ENCODE measurements around the gene DOCK1.
A peak's percentile ranks its signal among the peaks of the same experiment; 100 is the strongest.

Gene DOCK1

DNA sequence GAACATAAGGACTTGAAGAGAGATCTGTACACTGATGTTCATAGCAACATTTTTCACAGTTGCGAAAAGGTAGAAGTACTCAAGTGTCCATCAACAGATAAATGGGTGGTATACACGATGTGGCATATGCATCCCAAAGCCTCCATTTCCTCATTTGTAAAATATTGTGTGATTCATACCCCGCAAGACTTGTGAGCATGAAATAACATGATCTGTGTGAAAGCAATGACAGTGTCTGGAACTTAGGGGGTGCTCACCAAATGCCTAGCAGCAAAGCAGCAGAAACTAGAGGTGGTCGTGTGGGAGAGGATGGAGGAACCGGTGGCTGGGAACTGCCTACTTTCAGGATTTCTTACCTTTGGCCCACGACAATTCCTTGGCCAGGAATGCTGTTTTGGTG, 426.5 kb downstream of the DOCK1 start:
- no peak for DNase-seq

DNA sequence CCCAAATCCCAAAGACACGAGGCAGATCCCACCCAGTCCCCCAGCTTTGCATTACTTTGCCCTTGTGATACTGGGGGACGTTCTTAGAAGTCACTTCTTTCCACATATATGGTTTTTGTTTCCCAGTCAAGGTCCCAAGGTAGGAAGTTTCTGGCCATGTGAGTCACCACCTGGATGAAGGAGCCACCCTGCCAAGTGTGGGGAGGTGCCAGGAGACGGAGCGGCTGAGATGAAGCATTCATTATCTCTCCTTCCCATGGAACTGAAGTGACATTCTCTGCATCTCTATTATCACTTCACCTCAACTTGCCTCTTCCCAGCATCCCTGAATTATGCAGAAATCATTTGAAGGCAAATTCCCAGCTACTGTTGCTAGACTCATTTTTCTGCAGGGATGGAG, 427.4 kb downstream of the DOCK1 start:
- no peak for DNase-seq

- DNase-seq: no peak
These were observed 432.6 kb downstream of the DOCK1 start for GRCh38 chr10:127337801-127338200.

DNA sequence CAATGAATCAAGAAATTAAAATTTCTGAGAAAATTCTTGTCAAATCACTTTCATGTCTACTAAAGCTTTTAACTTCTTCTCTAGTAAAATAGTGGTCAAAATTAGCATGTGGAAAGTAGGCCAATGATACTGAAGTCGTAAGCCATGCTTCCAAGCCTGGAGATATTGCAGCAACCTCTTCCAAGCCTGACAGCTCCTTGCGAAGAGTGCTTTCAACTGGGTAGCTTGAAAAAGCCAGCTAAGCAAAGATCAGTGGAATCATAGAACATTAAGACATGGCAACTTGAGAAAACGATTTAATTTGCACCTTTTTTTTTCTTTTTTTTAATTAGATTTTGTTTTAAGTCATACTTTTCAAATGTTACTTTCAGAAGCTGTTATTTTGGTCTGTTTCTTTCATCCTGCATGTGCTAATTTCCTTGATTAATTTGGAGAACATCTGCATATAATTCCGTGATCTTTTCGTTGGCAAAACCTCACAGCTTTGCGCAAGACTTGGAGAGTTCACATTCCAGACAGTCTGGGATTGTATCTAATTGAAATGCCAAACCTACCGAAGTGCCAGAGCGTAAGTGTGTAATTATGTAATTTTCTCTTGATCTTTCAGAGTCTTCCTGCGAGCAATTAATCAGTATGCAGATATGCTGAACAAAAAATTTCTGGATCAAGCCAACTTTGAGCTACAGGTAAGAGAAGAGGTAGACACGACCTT, 433.3 kb downstream of the DOCK1 start:
- no peak for DNase-seq

DNA sequence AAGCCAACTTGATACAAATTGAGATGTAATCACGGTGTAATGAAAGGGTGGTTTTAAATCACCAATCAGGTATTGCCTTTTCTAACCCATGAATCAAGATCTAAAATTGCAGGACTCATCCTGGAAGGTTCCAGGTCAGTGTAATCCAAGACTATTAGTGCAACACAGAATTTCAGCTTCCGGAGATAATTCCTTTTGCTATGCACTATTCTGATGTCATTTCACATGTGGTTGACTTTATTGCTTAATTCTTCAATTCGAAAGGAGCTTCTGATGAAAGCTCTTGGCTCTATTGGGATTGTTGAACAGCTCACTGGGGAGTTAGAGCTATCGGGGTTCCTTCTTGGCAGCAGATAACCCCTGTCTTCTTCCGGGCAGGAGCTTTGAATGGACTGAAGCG, 438.6 kb downstream of the DOCK1 start:
- DNase-seq: no peak

- DNase-seq: no peak
These were observed 439.1 kb downstream of the DOCK1 start for GRCh38 chr10:127344346-127344745.

DNA sequence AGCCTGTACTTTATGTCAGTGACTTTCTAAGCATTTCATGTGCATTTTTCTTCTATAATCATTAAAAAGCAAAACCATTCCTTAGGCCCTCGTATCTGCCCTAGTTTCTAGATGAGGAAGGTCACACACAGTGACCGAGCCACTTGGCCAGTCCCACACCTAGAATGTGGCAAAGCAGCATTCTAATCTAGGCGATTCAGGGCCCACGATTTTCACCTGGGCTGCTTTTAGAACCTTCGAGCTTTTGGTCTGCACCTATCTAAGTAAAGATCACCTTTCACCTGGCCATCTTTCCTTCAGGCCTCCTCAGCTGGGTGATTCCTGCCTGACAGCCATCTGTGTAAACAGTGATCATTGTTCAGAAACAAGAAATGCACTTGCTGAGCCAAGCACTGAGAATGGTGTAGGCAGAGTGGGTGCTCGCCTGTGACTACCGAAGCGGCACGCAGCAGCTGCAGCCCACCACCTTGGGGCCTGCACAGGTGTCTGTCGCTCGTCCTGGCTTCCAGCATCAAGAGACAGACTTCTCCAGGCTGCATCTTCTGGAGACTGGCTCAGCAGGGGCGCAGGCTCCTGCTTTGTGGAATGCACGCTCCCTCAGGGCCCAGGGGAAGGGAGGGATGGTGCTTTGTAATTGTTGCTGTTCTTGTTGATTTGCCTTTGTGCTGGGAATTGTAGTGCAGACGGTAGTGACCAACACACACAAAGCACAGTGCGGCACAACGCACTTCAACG, 440.2 kb downstream of the DOCK1 start:
- peak; percentile 9 for DNase-seq

GRCh38 chr10:127346604-127347003, 441.4 kb downstream of the DOCK1 start:
- DNase-seq: no peak

GRCh38 chr10:127347202-127347959, 442.2 kb downstream of the DOCK1 start:
- no peak for DNase-seq

- DNase-seq: no peak
These were observed 444.5 kb downstream of the DOCK1 start for GRCh38 chr10:127349737-127350136.

DNA sequence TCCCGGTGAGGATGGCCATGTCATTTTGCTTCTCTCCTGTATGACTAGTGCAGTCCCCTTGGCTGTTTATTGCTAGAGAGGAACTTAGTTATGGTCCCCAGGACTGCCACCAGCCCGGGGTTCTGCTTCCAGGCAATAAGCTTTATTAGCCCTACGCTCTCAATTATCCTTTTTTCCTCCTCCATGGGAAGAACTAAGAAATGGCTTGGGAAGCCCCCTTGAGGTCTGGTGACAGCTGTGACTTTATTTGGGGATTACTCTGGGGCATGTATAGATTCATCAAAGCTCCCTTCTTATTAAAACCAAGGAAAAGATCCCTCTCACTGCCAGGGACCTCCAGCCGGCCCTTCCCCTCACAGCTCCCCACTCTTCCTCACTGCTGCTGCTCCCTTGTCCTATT, 446.3 kb downstream of the DOCK1 start:
- no peak for DNase-seq

- DNase-seq: no peak
These were observed 448.3 kb downstream of the DOCK1 start for GRCh38 chr10:127353544-127353943.

DNA sequence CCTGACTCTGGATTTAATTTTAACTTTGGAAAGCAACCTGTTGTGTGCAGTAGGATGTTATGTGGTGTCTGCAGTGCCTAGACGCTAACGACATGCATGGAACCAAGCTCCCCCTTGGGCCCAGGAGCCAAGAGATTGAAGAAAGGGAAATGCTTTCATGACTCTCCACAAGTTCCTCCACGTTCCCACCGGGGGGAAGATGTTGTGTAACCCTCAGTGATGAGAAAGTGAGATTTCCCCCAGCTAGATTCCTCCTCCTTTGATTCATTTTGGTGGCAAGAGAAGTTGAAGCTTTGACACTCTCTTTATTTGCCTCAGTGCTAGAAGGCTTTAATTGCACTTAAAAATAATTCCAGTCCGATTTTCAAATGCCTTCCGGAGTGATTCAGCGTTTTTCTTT, 449.0 kb downstream of the DOCK1 start:
- no peak for DNase-seq

DNA sequence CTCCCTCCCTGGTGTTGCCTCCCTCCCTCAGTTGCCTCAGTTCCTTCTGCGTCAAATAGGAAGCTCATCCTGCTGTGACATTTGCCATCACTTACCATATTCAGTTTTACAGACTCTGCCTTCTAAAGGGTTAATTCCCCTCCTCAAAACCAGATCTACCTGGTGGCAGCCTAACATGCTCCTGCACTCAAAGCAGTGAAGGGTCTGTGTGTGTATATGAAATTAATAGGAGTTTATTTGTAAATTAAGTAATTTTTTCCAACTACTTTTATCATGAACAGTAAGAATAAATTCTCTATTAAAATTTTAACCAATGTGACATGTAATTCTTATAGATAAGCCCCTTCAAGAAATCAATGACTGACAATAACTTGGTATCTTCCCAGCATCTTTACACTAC, 449.8 kb downstream of the DOCK1 start:
- no peak for DNase-seq

GRCh38 chr10:127356360-127356759, 451.1 kb downstream of the DOCK1 start:
- DNase-seq: no peak

DNA sequence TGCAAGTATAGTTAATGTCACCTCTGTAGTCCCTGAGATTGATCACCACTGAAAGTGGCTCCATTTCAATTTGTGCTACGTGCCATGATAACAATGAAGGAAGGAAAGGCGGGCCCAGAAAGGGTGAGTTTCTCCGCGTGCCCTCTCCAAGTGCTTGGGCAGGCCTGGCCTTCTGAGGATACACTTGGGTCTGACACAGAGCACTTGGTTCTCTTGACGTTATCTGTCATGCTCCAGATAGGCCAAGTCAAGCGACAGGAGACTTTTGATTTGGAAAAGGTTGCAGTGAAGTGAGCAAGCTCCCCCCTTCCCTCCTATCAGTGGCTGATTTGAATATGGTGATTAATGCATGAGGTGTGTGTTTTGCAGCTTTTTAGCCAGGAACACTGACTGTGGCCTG, 452.0 kb downstream of the DOCK1 start:
- DNase-seq: no peak

GRCh38 chr10:127358337-127358736, 453.1 kb downstream of the DOCK1 start:
- no peak for DNase-seq

GRCh38 chr10:127364034-127364433, 458.8 kb downstream of the DOCK1 start:
- DNase-seq: no peak

DNA sequence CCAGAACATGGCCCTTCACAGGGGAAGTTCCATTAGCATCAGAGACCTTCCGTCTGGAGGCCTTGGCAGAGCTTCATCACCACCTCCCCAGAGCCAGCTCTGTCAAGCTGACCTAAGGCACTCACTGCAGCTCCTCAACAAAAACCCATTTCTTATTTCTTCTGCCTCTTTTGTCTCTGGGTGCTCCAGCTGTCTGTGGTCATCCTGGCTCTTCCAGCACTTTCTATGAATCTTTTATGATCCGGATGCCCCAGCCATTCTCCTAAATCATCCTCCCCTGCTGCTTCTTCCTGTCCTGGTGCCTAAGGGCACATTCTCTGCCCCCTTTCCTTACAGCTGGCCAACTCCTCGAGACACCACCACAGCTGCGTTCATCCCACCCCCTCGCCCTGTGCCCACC, 462.9 kb downstream of the DOCK1 start:
- DNase-seq: no peak

GRCh38 chr10:127368929-127369328, 463.7 kb downstream of the DOCK1 start:
- no peak for DNase-seq

GRCh38 chr10:127370601-127371000, 465.4 kb downstream of the DOCK1 start:
- no peak for DNase-seq

DNA sequence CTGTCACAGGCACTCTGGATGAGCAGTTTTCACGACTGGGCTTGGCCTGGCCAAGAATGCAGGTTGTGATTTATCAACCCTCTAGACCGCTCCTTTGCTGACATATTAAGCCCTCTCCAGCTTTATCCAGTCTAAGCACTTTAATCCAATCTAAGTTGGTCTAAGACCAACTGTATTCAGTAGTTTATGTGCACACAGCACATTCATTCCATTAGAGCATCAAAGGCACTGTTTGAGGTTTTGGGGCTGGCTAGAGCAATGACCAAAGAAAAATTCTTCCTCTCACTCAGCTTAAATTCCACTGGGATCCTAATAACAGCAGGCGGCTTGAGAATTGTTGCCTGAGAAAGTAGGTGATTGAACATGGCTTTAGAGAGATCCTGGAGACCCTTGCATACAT, 467.1 kb downstream of the DOCK1 start:
- no peak for DNase-seq

GRCh38 chr10:127374074-127374680, 468.9 kb downstream of the DOCK1 start:
- DNase-seq: no peak

DNA sequence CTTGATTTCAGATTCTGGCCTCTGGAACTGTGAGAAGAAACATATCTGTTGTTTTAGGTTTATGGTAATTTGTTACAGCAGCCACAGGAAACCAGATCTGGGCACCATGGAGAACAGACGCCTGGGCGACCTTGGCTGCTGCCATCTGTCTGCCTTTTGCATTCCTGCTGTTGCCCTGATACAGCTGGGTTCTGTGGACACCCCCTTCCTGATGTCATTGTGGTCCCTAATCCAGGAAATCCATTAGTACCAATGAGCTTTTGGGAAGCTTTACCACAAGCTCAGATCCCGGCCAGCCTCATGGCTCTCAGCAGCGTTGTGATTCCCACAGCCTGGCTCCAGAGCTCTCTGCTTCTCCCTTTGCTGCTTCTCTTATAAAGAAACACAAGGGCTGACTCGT, 469.7 kb downstream of the DOCK1 start:
- no peak for DNase-seq
